ENCODE measurements around the gene SFMBT1.

- TF ChIP-seq CTCF (IDR thresholded peaks at IDR 0.05; ENCODE audit: low read depth, low read length, missing input control), result no peak
- no peak for TF ChIP-seq MAX (IDR thresholded peaks at IDR 0.05)
- TF ChIP-seq RAD21 (IDR thresholded peaks at IDR 0.05), result no peak
- no peak for TF ChIP-seq ATF3 (IDR thresholded peaks at IDR 0.05)
These were observed 45.1 kb upstream of the SFMBT1 start for GRCh38 chr3:53091011-53091410.

Data from liver (tissue), 3 donors.